WTC11 (cell line): ENCODE results near the gene ASPHD2. TPM values are rescaled to one million over a fixed set of nuclear protein-coding genes. Genes with fewer than 3 reads are reported as not detected.

ENCODE experiments used
- ATAC-seq: fragments of 200-7000 bp; cut with Tn5 transposase; 2 replicates; pipeline ENCODE4 v1.10.0; 2021; ENCODE audit warnings: mild to moderate bottlenecking, moderate library complexity
- CTCF ChIA-PET: fragments of 300-600 bp; sonication (Branson Sonifier 250); formaldehyde crosslinking; loops from one replicate; lab custom pipeline; 2021; ENCODE audit warnings: antibody characterized with exemption; lab: Charles Lee
- POLR2A ChIA-PET: fragments of 350-600 bp; sonication (Branson Sonifier 250); formaldehyde crosslinking; loops from one replicate; lab custom pipeline; 2021; ENCODE audit warnings: antibody characterized with exemption; lab: Charles Lee
- DNase-seq: peaks from one replicate; pipeline ENCODE4 v3.0.0; 2021; ENCODE audit warnings: low spot score
- H3K27ac Mint-ChIP-seq: 2 replicates; pipeline ENCODE4 v1.8.0; 2021; ENCODE audit warnings: mixed read lengths
- H3K27me3 Mint-ChIP-seq: 2 replicates; pipeline ENCODE4 v1.8.0; 2021; ENCODE audit warnings: low read depth, mild to moderate bottlenecking, moderate library complexity, mixed read lengths
- H3K36me3 Mint-ChIP-seq: 2 replicates; pipeline ENCODE4 v1.8.0; 2021; ENCODE audit warnings: mixed read lengths
- H3K4me1 Mint-ChIP-seq: 2 replicates; pipeline ENCODE4 v1.8.0; 2022; ENCODE audit warnings: mixed read lengths
- H3K4me3 Mint-ChIP-seq: 2 replicates; pipeline ENCODE4 v1.8.0; 2021; ENCODE audit warnings: mild to moderate bottlenecking, moderate library complexity, mixed read lengths
- H3K9me3 Mint-ChIP-seq: 2 replicates; pipeline ENCODE4 v1.8.0; 2021; ENCODE audit warnings: mixed read lengths
- ELF4 ChIP-seq: sonication (generic); formaldehyde crosslinking; IDR thresholded peaks from 2 replicates; pipeline ENCODE4 v1.8.1; 2022; ENCODE audit warnings: low read depth, mild to moderate bottlenecking, moderate library complexity, missing genetic modification reagents
- ETV6 ChIP-seq: sonication (generic); formaldehyde crosslinking; IDR thresholded peaks from 2 replicates; pipeline ENCODE4 v1.8.1; 2022; ENCODE audit warnings: mild to moderate bottlenecking, missing genetic modification reagents
- GRHL2 ChIP-seq: fragments of 250-450 bp; sonication (Bioruptor Pico); IDR thresholded peaks from 2 replicates; pipeline ENCODE4 v1.8.0; 2022; ENCODE audit warnings: mild to moderate bottlenecking, moderate library complexity; ENCODE audit not compliant: insufficient replicate concordance, severe bottlenecking
- NFATC4 ChIP-seq: fragments of 250-450 bp; sonication (Bioruptor Pico); IDR thresholded peaks from 2 replicates; pipeline ENCODE4 v1.9.0; 2021; ENCODE audit warnings: mild to moderate bottlenecking
- NFYB ChIP-seq: sonication (generic); formaldehyde crosslinking; conservative IDR thresholded peaks from 2 replicates; pipeline ENCODE4 v1.8.0; 2022; ENCODE audit warnings: low read depth, missing genetic modification reagents
- NR1H2 ChIP-seq: sonication (generic); formaldehyde crosslinking; IDR thresholded peaks from 2 replicates; pipeline ENCODE4 v1.9.0; 2021; ENCODE audit warnings: mild to moderate bottlenecking, moderate library complexity, missing genetic modification reagents
- NR3C1 ChIP-seq: sonication (generic); formaldehyde crosslinking; conservative IDR thresholded peaks from 2 replicates; pipeline ENCODE4 v1.8.1; 2023; ENCODE audit warnings: low read depth, mild to moderate bottlenecking, missing genetic modification reagents
- OVOL2 ChIP-seq: fragments of 250-450 bp; sonication (Bioruptor Pico); IDR thresholded peaks from 2 replicates; pipeline ENCODE4 v1.9.0; 2021; ENCODE audit warnings: mild to moderate bottlenecking, borderline replicate concordance
- RORB ChIP-seq: fragments of 250-450 bp; sonication (Bioruptor Pico); IDR thresholded peaks from 2 replicates; pipeline ENCODE4 v1.9.0; 2021; ENCODE audit warnings: mild to moderate bottlenecking
- SOX15 ChIP-seq: fragments of 250-450 bp; sonication (Bioruptor Pico); IDR thresholded peaks from 2 replicates; pipeline ENCODE4 v1.9.0; 2021; ENCODE audit warnings: mild to moderate bottlenecking
- ZNF121 ChIP-seq: sonication (generic); formaldehyde crosslinking; IDR thresholded peaks from 2 replicates; pipeline ENCODE4 v1.8.0; 2023; ENCODE audit warnings: missing genetic modification reagents
- ZNF263 ChIP-seq: sonication (generic); formaldehyde crosslinking; IDR thresholded peaks from 2 replicates; pipeline ENCODE4 v1.8.1; 2022; ENCODE audit warnings: low read depth, mild to moderate bottlenecking, moderate library complexity, missing genetic modification reagents
- ZNF396 ChIP-seq: fragments of 250-450 bp; sonication (Bioruptor Pico); IDR thresholded peaks from 2 replicates; pipeline ENCODE4 v1.8.0; 2021; ENCODE audit warnings: mild to moderate bottlenecking, moderate library complexity, borderline replicate concordance
- total RNA-seq: library from RNA; stranded (reverse); gene quantifications from 3 replicates; pipeline ENCODE4 v1.2.3, GENCODE V29; 2021
- TF ChIP-seq, protein P1 (sequence below): sonication (generic); formaldehyde crosslinking; IDR thresholded peaks from 2 replicates; pipeline ENCODE4 v1.8.0; 2022; ENCODE audit warnings: missing genetic modification reagents
- TF ChIP-seq, protein P2 (sequence below): fragments of 250-450 bp; sonication (Bioruptor Pico); IDR thresholded peaks from 2 replicates; pipeline ENCODE4 v1.9.0; 2021; ENCODE audit warnings: mild to moderate bottlenecking
- TF ChIP-seq, protein P3 (sequence below): sonication (generic); formaldehyde crosslinking; IDR thresholded peaks from 2 replicates; pipeline ENCODE4 v1.8.1; 2023; ENCODE audit warnings: mild to moderate bottlenecking, moderate library complexity, missing genetic modification reagents
- TF ChIP-seq, protein P4 (sequence below): sonication (generic); formaldehyde crosslinking; IDR thresholded peaks from 2 replicates; pipeline ENCODE4 v1.8.1; 2023; ENCODE audit warnings: mild to moderate bottlenecking, missing genetic modification reagents
- TF ChIP-seq, protein P5 (sequence below): sonication (generic); formaldehyde crosslinking; conservative IDR thresholded peaks from 2 replicates; pipeline ENCODE4 v1.8.1; 2022; ENCODE audit warnings: mild to moderate bottlenecking, missing genetic modification reagents
- TF ChIP-seq, protein P6 (sequence below): sonication (generic); formaldehyde crosslinking; IDR thresholded peaks from 2 replicates; pipeline ENCODE4 v1.8.0; 2023; ENCODE audit warnings: missing genetic modification reagents
- TF ChIP-seq, protein P7 (sequence below): sonication (generic); formaldehyde crosslinking; IDR thresholded peaks from 2 replicates; pipeline ENCODE4 v1.8.1; 2022; ENCODE audit warnings: mild to moderate bottlenecking, missing genetic modification reagents, moderate library complexity, borderline replicate concordance

Gene ASPHD2
- total RNA-seq, 1 experiment from 2014 or later: 7.1 TPM

DNA sequence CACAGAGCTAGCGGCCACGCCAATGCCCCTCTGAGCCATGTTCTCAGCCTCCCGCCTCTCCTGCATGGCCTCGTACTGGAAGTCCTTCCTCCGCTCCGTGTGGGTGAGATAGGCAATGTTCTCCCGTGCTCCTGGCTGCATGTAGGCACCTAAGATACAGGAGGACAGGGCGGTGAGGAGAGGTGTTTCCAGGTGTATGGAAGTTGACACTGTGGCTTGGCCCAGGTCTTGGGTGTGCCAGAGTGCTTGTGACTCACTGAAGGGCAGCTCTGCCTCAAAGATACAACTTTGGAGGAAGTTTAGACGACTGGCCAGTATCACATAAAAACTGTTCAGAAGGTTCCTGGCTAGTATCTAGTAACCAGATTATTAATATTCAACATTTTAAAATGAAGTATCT, 63.2 kb downstream of the ASPHD2 start:
- no peaks in the 10 kb centered on the region for H3K4me1 Mint-ChIP-seq
- ATAC-seq (no peak), DNase-seq (no peak)
- H3K4me3 Mint-ChIP-seq: no peak overlapping the region
- no peak overlapping the region for H3K27ac Mint-ChIP-seq
- H3K36me3 Mint-ChIP-seq: peaks cover 84% of the 10 kb centered on the region
- CTCF ChIA-PET: interaction anchor here (1.1 kb wide), 1 partner anchor 11 kb away, joined by 3 read pairs; no protein-coding TSS in a partner anchor
- H3K27me3 Mint-ChIP-seq: no peaks in the 10 kb centered on the region
- POLR2A ChIA-PET: interaction anchor here (0.7 kb wide), 1 partner anchor 11 kb away, joined by 3 read pairs; no protein-coding TSS in a partner anchor
- no peaks in the 10 kb centered on the region for H3K9me3 Mint-ChIP-seq
- TF ChIP-seq, protein P1, sequence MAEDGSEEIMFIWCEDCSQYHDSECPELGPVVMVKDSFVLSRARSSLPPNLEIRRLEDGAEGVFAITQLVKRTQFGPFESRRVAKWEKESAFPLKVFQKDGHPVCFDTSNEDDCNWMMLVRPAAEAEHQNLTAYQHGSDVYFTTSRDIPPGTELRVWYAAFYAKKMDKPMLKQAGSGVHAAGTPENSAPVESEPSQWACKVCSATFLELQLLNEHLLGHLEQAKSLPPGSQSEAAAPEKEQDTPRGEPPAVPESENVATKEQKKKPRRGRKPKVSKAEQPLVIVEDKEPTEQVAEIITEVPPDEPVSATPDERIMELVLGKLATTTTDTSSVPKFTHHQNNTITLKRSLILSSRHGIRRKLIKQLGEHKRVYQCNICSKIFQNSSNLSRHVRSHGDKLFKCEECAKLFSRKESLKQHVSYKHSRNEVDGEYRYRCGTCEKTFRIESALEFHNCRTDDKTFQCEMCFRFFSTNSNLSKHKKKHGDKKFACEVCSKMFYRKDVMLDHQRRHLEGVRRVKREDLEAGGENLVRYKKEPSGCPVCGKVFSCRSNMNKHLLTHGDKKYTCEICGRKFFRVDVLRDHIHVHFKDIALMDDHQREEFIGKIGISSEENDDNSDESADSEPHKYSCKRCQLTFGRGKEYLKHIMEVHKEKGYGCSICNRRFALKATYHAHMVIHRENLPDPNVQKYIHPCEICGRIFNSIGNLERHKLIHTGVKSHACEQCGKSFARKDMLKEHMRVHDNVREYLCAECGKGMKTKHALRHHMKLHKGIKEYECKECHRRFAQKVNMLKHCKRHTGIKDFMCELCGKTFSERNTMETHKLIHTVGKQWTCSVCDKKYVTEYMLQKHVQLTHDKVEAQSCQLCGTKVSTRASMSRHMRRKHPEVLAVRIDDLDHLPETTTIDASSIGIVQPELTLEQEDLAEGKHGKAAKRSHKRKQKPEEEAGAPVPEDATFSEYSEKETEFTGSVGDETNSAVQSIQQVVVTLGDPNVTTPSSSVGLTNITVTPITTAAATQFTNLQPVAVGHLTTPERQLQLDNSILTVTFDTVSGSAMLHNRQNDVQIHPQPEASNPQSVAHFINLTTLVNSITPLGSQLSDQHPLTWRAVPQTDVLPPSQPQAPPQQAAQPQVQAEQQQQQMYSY: no peak
- TF ChIP-seq ZNF396 (CRISPR knock-in tag): no peak
- TF ChIP-seq NR3C1: no peak
- TF ChIP-seq, protein P2, sequence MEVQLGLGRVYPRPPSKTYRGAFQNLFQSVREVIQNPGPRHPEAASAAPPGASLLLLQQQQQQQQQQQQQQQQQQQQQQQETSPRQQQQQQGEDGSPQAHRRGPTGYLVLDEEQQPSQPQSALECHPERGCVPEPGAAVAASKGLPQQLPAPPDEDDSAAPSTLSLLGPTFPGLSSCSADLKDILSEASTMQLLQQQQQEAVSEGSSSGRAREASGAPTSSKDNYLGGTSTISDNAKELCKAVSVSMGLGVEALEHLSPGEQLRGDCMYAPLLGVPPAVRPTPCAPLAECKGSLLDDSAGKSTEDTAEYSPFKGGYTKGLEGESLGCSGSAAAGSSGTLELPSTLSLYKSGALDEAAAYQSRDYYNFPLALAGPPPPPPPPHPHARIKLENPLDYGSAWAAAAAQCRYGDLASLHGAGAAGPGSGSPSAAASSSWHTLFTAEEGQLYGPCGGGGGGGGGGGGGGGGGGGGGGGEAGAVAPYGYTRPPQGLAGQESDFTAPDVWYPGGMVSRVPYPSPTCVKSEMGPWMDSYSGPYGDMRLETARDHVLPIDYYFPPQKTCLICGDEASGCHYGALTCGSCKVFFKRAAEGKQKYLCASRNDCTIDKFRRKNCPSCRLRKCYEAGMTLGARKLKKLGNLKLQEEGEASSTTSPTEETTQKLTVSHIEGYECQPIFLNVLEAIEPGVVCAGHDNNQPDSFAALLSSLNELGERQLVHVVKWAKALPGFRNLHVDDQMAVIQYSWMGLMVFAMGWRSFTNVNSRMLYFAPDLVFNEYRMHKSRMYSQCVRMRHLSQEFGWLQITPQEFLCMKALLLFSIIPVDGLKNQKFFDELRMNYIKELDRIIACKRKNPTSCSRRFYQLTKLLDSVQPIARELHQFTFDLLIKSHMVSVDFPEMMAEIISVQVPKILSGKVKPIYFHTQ: no peak
- no peak for TF ChIP-seq NR1H2 (CRISPR knock-in tag)
- TF ChIP-seq, protein P3, sequence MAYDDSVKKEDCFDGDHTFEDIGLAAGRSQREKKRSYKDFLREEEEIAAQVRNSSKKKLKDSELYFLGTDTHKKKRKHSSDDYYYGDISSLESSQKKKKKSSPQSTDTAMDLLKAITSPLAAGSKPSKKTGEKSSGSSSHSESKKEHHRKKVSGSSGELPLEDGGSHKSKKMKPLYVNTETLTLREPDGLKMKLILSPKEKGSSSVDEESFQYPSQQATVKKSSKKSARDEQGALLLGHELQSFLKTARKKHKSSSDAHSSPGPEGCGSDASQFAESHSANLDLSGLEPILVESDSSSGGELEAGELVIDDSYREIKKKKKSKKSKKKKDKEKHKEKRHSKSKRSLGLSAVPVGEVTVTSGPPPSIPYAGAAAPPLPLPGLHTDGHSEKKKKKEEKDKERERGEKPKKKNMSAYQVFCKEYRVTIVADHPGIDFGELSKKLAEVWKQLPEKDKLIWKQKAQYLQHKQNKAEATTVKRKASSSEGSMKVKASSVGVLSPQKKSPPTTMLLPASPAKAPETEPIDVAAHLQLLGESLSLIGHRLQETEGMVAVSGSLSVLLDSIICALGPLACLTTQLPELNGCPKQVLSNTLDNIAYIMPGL (CRISPR knock-in tag): no peak

DNA sequence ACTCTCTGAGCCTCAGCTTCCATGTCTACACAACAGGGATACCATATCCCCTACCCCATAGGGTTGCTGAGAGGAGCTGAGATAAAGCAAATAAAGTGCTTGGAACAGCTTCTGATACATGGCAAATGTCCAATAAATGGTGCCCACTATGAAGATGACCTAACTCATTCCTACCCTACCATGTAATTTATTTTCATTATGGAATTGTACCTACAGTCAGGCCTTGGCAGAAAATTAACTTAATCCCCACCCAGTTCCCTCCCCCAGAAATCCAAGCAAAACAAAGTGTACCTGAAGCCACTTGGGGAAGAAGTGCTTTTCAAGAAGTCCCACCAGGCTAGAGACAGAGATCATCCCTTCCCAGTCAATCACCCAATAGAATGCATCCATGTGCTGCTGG, 65.4 kb downstream of the ASPHD2 start:
- ChIA-PET CTCF (interaction anchor here (2.1 kb wide), 1 partner anchor 171 kb away, joined by 4 read pairs; no protein-coding TSS in a partner anchor), POLR2A (interaction anchor here (0.6 to 1.0 kb wide), 2 partner anchors 11 to 33 kb away, joined by 3 to 4 read pairs; partner anchors contain the start of genes HPS4 and SRRD)
- H3K27ac Mint-ChIP-seq: no peak overlapping the region; the same call in 1 of the 2 replicates
- ATAC-seq: no peak
- TF ChIP-seq, protein P4, sequence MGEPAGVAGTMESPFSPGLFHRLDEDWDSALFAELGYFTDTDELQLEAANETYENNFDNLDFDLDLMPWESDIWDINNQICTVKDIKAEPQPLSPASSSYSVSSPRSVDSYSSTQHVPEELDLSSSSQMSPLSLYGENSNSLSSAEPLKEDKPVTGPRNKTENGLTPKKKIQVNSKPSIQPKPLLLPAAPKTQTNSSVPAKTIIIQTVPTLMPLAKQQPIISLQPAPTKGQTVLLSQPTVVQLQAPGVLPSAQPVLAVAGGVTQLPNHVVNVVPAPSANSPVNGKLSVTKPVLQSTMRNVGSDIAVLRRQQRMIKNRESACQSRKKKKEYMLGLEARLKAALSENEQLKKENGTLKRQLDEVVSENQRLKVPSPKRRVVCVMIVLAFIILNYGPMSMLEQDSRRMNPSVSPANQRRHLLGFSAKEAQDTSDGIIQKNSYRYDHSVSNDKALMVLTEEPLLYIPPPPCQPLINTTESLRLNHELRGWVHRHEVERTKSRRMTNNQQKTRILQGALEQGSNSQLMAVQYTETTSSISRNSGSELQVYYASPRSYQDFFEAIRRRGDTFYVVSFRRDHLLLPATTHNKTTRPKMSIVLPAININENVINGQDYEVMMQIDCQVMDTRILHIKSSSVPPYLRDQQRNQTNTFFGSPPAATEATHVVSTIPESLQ (CRISPR knock-in tag): no peak
- TF ChIP-seq, protein P5, sequence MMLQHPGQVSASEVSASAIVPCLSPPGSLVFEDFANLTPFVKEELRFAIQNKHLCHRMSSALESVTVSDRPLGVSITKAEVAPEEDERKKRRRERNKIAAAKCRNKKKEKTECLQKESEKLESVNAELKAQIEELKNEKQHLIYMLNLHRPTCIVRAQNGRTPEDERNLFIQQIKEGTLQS (CRISPR knock-in tag): no peak
- no peak for TF ChIP-seq RORB (CRISPR knock-in tag)
- TF ChIP-seq ETV6 (CRISPR knock-in tag): no peak
- TF ChIP-seq GRHL2: no peak
- no peak for TF ChIP-seq ZNF121 (CRISPR knock-in tag)
- TF ChIP-seq ELF4 (CRISPR knock-in tag): no peak
- TF ChIP-seq SOX15 (CRISPR knock-in tag): no peak
- no peak for TF ChIP-seq OVOL2 (CRISPR knock-in tag)
- TF ChIP-seq ZNF263 (CRISPR knock-in tag): no peak
- TF ChIP-seq NFATC4: no peak
- TF ChIP-seq, protein P6, sequence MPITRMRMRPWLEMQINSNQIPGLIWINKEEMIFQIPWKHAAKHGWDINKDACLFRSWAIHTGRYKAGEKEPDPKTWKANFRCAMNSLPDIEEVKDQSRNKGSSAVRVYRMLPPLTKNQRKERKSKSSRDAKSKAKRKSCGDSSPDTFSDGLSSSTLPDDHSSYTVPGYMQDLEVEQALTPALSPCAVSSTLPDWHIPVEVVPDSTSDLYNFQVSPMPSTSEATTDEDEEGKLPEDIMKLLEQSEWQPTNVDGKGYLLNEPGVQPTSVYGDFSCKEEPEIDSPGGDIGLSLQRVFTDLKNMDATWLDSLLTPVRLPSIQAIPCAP (CRISPR knock-in tag): no peak
- TF ChIP-seq, protein P7, sequence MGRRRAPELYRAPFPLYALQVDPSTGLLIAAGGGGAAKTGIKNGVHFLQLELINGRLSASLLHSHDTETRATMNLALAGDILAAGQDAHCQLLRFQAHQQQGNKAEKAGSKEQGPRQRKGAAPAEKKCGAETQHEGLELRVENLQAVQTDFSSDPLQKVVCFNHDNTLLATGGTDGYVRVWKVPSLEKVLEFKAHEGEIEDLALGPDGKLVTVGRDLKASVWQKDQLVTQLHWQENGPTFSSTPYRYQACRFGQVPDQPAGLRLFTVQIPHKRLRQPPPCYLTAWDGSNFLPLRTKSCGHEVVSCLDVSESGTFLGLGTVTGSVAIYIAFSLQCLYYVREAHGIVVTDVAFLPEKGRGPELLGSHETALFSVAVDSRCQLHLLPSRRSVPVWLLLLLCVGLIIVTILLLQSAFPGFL (CRISPR knock-in tag): no peak
- no peak for TF ChIP-seq NFYB (CRISPR knock-in tag)
- TF ChIP-seq, all 79 proteins: peak for 0
- no peak for DNase-seq
- H3K27me3 Mint-ChIP-seq: no peaks in the 10 kb centered on the region
- no peaks in the 10 kb centered on the region for H3K9me3 Mint-ChIP-seq
- no peak overlapping the region for H3K4me3 Mint-ChIP-seq
- no peaks in the 10 kb centered on the region for H3K4me1 Mint-ChIP-seq
- H3K36me3 Mint-ChIP-seq: peaks cover 83% of the 10 kb centered on the region
